GM04504 (cell line): Measurements from ENCODE around the gene CSF2.

Experiments used
- DNase-seq: peaks from one replicate; pipeline ENCODE4 v3.0.0-alpha.2; 2012; ENCODE audit warnings: low read depth

Gene CSF2

GRCh38 chr5:132067941-132068808, 5.4 kb upstream of the CSF2 start:
- DNase-seq = no peak

GRCh38 chr5:132069561-132069960, 4.0 kb upstream of the CSF2 start:
- DNase-seq = no peak

DNA sequence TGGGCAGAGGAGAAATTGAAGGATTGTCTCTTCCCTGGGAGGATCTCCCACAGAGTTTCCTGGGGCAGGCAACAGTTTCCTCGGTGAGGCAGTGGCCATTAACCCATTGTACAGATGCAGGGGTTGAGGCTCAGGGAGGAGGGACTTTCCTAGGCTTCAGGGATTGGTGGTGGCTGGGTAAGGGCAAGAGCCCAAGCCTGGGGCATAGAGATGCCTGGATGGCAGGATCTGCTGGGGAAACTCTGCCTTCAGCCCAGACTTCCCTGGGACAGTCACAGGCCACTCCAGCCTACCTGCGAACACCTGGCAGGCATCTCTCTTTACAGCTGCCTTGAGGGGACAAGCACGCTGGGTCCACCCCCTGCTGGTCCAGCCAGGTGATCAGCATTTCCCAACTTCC, 3.6 kb upstream of the CSF2 start:
- no peak for DNase-seq

DNA sequence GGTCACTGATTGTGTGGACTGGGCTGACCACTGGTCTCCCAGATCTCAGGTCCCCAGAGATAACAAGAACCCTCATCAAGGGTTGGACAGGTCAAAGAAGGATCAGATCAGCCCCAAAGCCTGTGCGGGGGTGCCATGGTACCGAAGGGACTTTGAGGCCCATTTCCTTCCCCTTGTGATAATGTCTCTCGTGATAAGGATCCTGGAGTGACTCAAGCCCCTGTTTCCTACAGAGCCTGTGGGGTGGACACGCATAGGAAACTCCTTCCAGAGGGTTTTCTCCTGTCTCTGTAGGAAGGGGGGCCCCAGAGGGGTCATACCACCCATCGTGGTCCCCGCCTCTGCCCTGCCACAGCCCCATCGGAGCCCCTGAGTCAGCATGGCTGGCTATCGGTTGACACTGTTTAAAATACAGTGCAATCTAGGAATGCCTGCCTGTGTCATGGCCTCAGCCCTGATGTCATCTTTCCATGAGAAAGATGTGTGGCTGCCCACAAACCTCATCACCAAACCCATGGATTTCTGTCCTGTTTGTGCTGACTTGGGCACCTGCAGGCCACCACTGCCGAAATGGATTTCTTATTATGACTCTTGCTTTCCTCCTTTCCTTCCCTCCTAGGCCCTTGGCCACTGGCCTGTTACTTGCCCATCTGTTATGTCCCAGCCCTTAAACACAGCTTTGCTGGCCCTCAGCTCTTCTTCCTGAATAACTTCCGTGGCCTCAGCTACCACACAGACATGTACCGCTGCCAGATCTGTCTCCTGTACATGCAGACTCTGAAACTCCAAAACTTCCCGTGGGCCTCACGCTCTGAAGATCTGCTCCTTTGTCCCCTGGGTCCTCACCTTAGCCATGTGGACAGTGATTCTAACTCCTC, 2.9 kb upstream of the CSF2 start:
- no peak for DNase-seq

DNA sequence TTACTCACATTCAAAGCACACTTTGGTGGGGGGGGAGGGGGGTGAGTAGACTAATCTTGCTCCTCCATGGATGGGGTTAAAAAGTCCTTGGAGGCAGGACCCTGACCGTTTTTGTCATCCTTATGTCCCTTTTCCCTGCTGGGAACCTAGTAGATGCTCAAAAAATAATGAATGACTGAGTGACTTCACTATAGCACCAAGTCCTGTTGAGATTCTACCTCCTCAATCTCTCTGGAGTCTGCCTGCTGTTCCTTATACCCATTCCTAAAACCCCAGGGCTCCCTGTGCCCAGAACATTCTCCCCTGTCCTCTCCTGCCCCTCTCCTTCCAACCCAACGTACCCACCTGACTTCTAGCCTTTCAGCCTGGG, 2.3 kb upstream of the CSF2 start:
- no peak for DNase-seq

GRCh38 chr5:132072070-132072469, 1.5 kb upstream of the CSF2 start:
- DNase-seq = no peak

- no peak for DNase-seq
Observed at GRCh38 chr5:132072528-132072927, 1.1 kb upstream of the CSF2 start.

GRCh38 chr5:132074091-132074771, 642 bp downstream of the CSF2 start:
- no peak for DNase-seq

DNA sequence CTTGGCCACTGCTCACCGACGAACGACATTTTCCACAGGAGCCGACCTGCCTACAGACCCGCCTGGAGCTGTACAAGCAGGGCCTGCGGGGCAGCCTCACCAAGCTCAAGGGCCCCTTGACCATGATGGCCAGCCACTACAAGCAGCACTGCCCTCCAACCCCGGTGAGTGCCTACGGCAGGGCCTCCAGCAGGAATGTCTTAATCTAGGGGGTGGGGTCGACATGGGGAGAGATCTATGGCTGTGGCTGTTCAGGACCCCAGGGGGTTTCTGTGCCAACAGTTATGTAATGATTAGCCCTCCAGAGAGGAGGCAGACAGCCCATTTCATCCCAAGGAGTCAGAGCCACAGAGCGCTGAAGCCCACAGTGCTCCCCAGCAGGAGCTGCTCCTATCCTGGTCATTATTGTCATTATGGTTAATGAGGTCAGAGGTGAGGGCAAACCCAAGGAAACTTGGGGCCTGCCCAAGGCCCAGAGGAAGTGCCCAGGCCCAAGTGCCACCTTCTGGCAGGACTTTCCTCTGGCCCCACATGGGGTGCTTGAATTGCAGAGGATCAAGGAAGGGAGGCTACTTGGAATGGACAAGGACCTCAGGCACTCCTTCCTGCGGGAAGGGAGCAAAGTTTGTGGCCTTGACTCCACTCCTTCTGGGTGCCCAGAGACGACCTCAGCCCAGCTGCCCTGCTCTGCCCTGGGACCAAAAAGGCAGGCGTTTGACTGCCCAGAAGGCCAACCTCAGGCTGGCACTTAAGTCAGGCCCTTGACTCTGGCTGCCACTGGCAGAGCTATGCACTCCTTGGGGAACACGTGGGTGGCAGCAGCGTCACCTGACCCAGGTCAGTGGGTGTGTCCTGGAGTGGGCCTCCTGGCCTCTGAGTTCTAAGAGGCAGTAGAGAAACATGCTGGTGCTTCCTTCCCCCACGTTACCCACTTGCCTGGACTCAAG, 1.5 kb downstream of the CSF2 start:
- DNase-seq = no peak

DNA sequence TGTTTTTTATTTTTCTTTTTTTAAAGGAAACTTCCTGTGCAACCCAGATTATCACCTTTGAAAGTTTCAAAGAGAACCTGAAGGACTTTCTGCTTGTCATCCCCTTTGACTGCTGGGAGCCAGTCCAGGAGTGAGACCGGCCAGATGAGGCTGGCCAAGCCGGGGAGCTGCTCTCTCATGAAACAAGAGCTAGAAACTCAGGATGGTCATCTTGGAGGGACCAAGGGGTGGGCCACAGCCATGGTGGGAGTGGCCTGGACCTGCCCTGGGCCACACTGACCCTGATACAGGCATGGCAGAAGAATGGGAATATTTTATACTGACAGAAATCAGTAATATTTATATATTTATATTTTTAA, 2.1 kb downstream of the CSF2 start:
- DNase-seq = no peak

GRCh38 chr5:132076202-132076830, 2.7 kb downstream of the CSF2 start:
- DNase-seq = no peak

DNA sequence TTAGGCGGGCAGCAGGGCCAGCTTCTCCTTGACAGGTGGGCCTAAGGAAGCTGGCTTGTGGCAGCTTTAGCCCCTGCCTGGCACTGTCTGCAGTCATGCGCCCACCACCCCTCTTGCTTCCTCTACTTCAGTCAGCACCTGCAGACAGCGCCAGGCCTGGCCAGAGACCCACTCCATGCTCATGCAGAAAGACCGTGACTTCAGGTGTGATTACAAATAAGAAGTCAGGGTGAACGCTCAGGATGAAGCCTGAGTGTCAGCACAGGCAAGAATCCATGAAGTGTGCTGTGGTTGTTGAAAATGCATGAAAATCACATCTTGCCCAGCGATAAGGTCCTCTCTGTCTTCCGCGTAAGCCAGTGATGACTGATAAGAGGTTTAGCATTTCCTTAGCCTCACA, 3.4 kb downstream of the CSF2 start:
- no peak for DNase-seq

DNA sequence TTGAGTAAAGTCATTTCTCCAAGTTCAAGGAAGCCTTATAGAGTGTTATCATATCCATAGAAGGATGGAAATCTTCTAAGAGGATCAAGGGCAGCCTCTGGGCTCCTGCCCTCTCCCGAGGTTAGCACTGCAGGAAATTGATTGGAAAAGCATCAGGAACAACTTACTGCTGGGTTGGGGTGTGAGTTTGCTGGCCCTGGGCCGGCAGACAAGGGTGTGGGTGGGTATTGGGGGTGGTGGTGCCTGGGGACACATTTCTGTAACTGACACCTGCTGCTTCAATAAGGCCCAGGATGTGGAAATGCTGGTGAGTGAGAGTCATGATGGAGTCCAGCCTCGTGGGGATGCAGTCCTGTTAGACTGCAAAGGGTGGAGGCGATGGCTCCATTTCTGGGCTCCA, 5.5 kb downstream of the CSF2 start:
- DNase-seq = no peak

- no peak for DNase-seq
Observed at GRCh38 chr5:132079619-132080018, 6.0 kb downstream of the CSF2 start.

- no peak for DNase-seq
Observed at GRCh38 chr5:132080595-132080994, 7.0 kb downstream of the CSF2 start.

- no peak for DNase-seq
Observed at GRCh38 chr5:132081458-132081857, 7.9 kb downstream of the CSF2 start.

GRCh38 chr5:132082329-132083023, 8.9 kb downstream of the CSF2 start:
- DNase-seq = no peak

DNA sequence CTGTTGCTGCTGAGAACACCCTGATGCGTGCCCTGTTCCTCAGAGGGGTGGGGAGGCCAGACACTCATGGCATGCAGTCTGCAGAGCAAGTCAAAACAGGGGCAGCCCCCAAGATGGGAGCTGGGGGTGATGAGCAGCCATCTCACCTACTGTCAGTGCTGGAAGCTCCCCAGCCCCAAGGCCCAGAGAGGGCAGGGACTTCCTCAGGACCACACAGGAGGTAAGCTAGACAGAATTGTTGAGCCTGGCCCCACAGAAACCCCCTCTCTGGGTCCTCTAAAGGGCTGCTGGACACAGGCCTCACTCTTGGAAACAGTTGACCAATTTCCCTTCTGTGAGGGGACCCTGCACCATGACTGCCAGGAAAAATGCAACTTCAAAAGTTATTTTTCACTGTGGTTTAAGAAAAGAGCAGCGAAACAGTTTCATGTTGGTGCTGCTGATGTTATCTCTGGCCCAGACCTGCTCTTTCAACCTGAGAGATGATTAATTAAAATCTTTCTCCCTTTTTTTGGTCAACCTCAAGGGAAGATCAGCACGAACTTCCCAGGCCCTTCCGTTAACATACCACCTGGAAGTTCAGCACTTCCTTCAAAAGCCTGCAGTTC, 9.6 kb downstream of the CSF2 start:
- DNase-seq = no peak

DNA sequence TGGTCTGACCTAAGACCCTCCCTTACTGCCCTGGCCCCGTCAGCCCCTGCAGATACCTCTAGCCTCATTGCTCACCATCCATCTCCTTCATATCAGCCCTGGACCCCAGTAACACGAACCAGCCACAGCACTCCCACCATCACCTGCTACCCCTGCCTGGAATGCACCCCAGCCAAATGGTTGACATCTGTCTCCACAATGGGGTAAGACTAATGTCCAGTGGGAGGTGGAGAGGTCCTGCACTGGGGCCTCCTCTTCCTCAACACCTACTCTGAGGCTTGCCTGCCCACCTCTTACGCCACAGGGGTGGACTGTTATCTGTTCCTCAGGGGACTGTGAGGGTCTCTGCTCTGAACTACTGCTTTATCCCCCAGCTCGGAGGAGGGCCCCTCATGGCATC, 12.1 kb downstream of the CSF2 start:
- DNase-seq = no peak

GRCh38 chr5:132086277-132086794, 12.7 kb downstream of the CSF2 start:
- DNase-seq = peak; percentile 90
